IMR-90 (cell line): ENCODE data around the gene KATNA1. TPM values are rescaled to one million over a fixed set of nuclear protein-coding genes. Genes with fewer than 3 reads are reported as not detected.

ENCODE experiments used
- ATAC-seq: fragments of 200-7000 bp; cut with Tn5 transposase; 2 replicates; pipeline ENCODE4 v1.9.1; 2020; ENCODE audit warnings: low read depth, mild to moderate bottlenecking, moderate library complexity
- BruUV-seq: library from RNA; stranded (reverse); fragments of 400-500 nt; replicated peaks from 2 replicates; lab custom pipeline; 2021; lab: Mats Ljungman, UMichigan
- CTCF ChIA-PET: fragments of 300-600 bp; formaldehyde crosslinking; extraction: SDS; loops from one replicate; lab custom pipeline; 2021; ENCODE audit warnings: antibody characterized with exemption; lab: Yijun Ruan, JAX
- POLR2A ChIA-PET: fragments of 300-600 bp; sonication (Branson Sonifier 250); formaldehyde crosslinking; loops from one replicate; lab custom pipeline; 2022; ENCODE audit warnings: antibody characterized with exemption; ENCODE audit not compliant: unreplicated experiment; lab: Charles Lee
- DNase-seq: peaks from one replicate; pipeline ENCODE4 v3.0.0; 2013
- H2AFZ ChIP-seq: replicated peaks from 2 replicates; pipeline ENCODE3; 2013; ENCODE audit warnings: low read length, mild to moderate bottlenecking; ENCODE audit not compliant: poor library complexity
- H2AK5ac ChIP-seq: 2 replicates; pipeline ENCODE4 v1.6.1; 2013; ENCODE audit warnings: low read depth, low read length, inconsistent platforms
- H2AK9ac ChIP-seq: replicated peaks from 2 replicates; pipeline ENCODE3; 2013; ENCODE audit warnings: mild to moderate bottlenecking, low read depth, low read length, moderate library complexity; ENCODE audit not compliant: poor library complexity
- H2BK120ac ChIP-seq: 2 replicates; pipeline ENCODE4 v1.6.1; 2013; ENCODE audit warnings: low read depth, low read length, inconsistent platforms
- H2BK15ac ChIP-seq: 3 replicates; pipeline ENCODE4 v1.6.1; 2013; ENCODE audit warnings: low read depth, low read length, inconsistent platforms
- H2BK20ac ChIP-seq: 2 replicates; pipeline ENCODE4 v1.6.1; 2013; ENCODE audit warnings: low read depth, mild to moderate bottlenecking, inconsistent platforms, low read length, moderate library complexity
- H2BK5ac ChIP-seq: 2 replicates; pipeline ENCODE4 v1.6.1; 2013; ENCODE audit warnings: mild to moderate bottlenecking, low read depth, low read length, inconsistent platforms; ENCODE audit not compliant: poor library complexity, severe bottlenecking
- H3K14ac ChIP-seq: replicated peaks from 2 replicates; pipeline ENCODE4 v1.6.1; 2013; ENCODE audit warnings: low read depth, low read length, inconsistent platforms
- H3K18ac ChIP-seq: 2 replicates; pipeline ENCODE4 v1.6.1; 2013; ENCODE audit warnings: low read depth, low read length, control low read depth
- H3K23ac ChIP-seq: 2 replicates; pipeline ENCODE4 v1.6.1; 2013; ENCODE audit warnings: low read depth, low read length, inconsistent platforms
- H3K27ac ChIP-seq: 2 replicates; pipeline ENCODE4 v1.5.1; 2013; ENCODE audit warnings: mild to moderate bottlenecking, control low read depth, low read length; ENCODE audit not compliant: insufficient read depth
- H3K27me3 ChIP-seq: 2 replicates; pipeline ENCODE4 v1.6.1; 2013; ENCODE audit warnings: low read length; ENCODE audit not compliant: control insufficient read depth, insufficient read depth
- H3K36me3 ChIP-seq: 2 replicates; pipeline ENCODE4 v1.6.1; 2013; ENCODE audit warnings: low read length, mixed read lengths; ENCODE audit not compliant: control insufficient read depth, insufficient read depth
- H3K4ac ChIP-seq: 2 replicates; pipeline ENCODE4 v1.6.1; 2013; ENCODE audit warnings: low read depth, low read length, inconsistent platforms
- H3K4me1 ChIP-seq: 2 replicates; pipeline ENCODE4 v1.6.1; 2013; ENCODE audit warnings: low read length, mixed read lengths; ENCODE audit not compliant: control insufficient read depth, insufficient read depth
- H3K4me2 ChIP-seq: 2 replicates; pipeline ENCODE4 v1.6.1; 2013; ENCODE audit warnings: low read depth, mild to moderate bottlenecking, control low read depth, low read length, moderate library complexity
- H3K4me3 ChIP-seq: 2 replicates; pipeline ENCODE4 v1.5.1; 2013; ENCODE audit warnings: low read depth, mild to moderate bottlenecking, control low read depth, low read length, moderate library complexity; ENCODE audit not compliant: insufficient read depth
- H3K56ac ChIP-seq: 2 replicates; pipeline ENCODE4 v1.6.1; 2013; ENCODE audit warnings: low read length, inconsistent platforms; ENCODE audit not compliant: insufficient read depth; ENCODE audit errors: extremely low read depth
- H3K79me1 ChIP-seq, 2 experiments: 2 replicates each; pipeline ENCODE4 v1.6.1; 2013; ENCODE audit warnings: low read length in 2 of 2, inconsistent platforms in 1 of 2, low read depth in 1 of 2
- H3K9ac ChIP-seq: 2 replicates; pipeline ENCODE4 v1.6.1; 2013; ENCODE audit warnings: low read depth, low read length, control low read depth
- H3K9me1 ChIP-seq: 2 replicates; pipeline ENCODE4 v1.6.1; 2013; ENCODE audit warnings: low read length, inconsistent platforms; ENCODE audit not compliant: insufficient read depth
- H3K9me3 ChIP-seq: 2 replicates; pipeline ENCODE4 v1.6.1; 2013; ENCODE audit warnings: low read length; ENCODE audit not compliant: control insufficient read depth, insufficient read depth
- H4K20me1 ChIP-seq: 2 replicates; pipeline ENCODE4 v1.6.1; 2013; ENCODE audit warnings: low read length, inconsistent platforms; ENCODE audit not compliant: insufficient read depth
- H4K5ac ChIP-seq: 2 replicates; pipeline ENCODE4 v1.6.1; 2013; ENCODE audit warnings: mild to moderate bottlenecking, low read depth, low read length, control low read depth
- H4K8ac ChIP-seq, 2 experiments: 2 replicates each; pipeline ENCODE4 v1.6.1; 2013; ENCODE audit warnings: low read depth in 2 of 2, low read length in 2 of 2, control low read depth in 1 of 2, inconsistent platforms in 1 of 2
- H4K91ac ChIP-seq: 2 replicates; pipeline ENCODE4 v1.6.1; 2013; ENCODE audit warnings: low read depth, low read length, inconsistent platforms; ENCODE audit not compliant: insufficient read depth
- CEBPB ChIP-seq: IDR thresholded peaks from 2 replicates; pipeline ENCODE4 v1.6.1; 2012; ENCODE audit warnings: low read depth, low read length, improper control_type of control experiment
- CHD1 ChIP-seq: IDR thresholded peaks from 2 replicates; pipeline ENCODE4 v1.6.1; 2012; ENCODE audit warnings: low read depth, low read length, improper control_type of control experiment
- FOS ChIP-seq: fragments of 150-350 bp; IDR thresholded peaks from 2 replicates; pipeline ENCODE4 v1.6.1; 2016; ENCODE audit warnings: low read depth, low read length
- MAFK ChIP-seq: IDR thresholded peaks from 2 replicates; pipeline ENCODE4 v1.6.1; 2012; ENCODE audit warnings: low read depth, low read length, improper control_type of control experiment
- NFE2L2 ChIP-seq: fragments of 150-350 bp; IDR thresholded peaks from 2 replicates; pipeline ENCODE4 v1.6.1; 2016; ENCODE audit warnings: low read depth, mild to moderate bottlenecking, low read length
- POLR2A ChIP-seq: IDR thresholded peaks from 2 replicates; pipeline ENCODE4 v1.6.1; 2012; ENCODE audit warnings: mild to moderate bottlenecking, low read depth, low read length
- RAD21 ChIP-seq: IDR thresholded peaks from 2 replicates; pipeline ENCODE4 v1.6.1; 2012; ENCODE audit warnings: low read length, improper control_type of control experiment
- RCOR1 ChIP-seq: IDR thresholded peaks from 2 replicates; pipeline ENCODE4 v1.6.1; 2012; ENCODE audit warnings: mild to moderate bottlenecking, low read length, improper control_type of control experiment; ENCODE audit not compliant: insufficient replicate concordance
- RFX5 ChIP-seq: IDR thresholded peaks from 2 replicates; pipeline ENCODE4 v1.8.0; 2012; ENCODE audit warnings: low read depth, mild to moderate bottlenecking, low read length, moderate library complexity
- SMC3 ChIP-seq: fragments of 150-350 bp; IDR thresholded peaks from 2 replicates; pipeline ENCODE4 v1.6.1; 2016; ENCODE audit warnings: low read depth, mild to moderate bottlenecking, antibody characterized with exemption, low read length, moderate library complexity
- WGBS, 2 experiments: methylation state at CpG; one replicate each; pipeline versions ENCODE4 v1.1.5 to v1.1.7; 2013; ENCODE audit warnings: missing lambda C conversion rate in 2 of 2; ENCODE audit not compliant: insufficient read length in 1 of 2; ENCODE audit errors: extremely low coverage in 2 of 2; 5-methylcytosine and 5-hydroxymethylcytosine counted together
- dilution Hi-C: fragments of 300-500 bp; cut with HindIII; formaldehyde crosslinking; loops from one replicate; pipeline ENCODE4 v1.14.3; 2018; ENCODE audit warnings: low sequenced_read_pairs; ENCODE audit not compliant: unreplicated experiment
- in situ Hi-C: fragments of 300-500 bp; cut with MboI; formaldehyde crosslinking; loops from 3 replicates; pipeline ENCODE4 v1.14.3; 2019; ENCODE audit warnings: low sequenced_read_pairs, inconsistent platforms, mixed read lengths
- intact Hi-C: fragments of 100-400 bp; cut with micrococcal nuclease; formaldehyde crosslinking; loops from 2 replicates; pipeline ENCODE4 v1.10.0; 2022
- polyA plus RNA-seq, 3 experiments: library from polyadenylated mRNA; depleted of rRNA; stranded (reverse); fragments of >200 nt; gene quantifications; 2 replicates each; pipeline ENCODE4 v1.2.3, GENCODE V29; 2012; ENCODE audit warnings: low replicate concordance in 1 of 3
- total RNA-seq: library from RNA; depleted of rRNA; stranded (reverse); fragments of >200 nt; gene quantifications from 2 replicates; pipeline ENCODE4 v1.2.3, GENCODE V29; 2012
- TF ChIP-seq, protein P1 (sequence below): fragments of 150-350 bp; IDR thresholded peaks from 2 replicates; pipeline ENCODE4 v1.6.1; 2017; ENCODE audit warnings: mild to moderate bottlenecking, antibody characterized with exemption, low read length, low read depth
- TF ChIP-seq, protein P2 (sequence below): fragments of 150-350 bp; IDR thresholded peaks from 2 replicates; pipeline ENCODE4 v1.6.1; 2016; ENCODE audit warnings: low read depth, mild to moderate bottlenecking, low read length, moderate library complexity, borderline replicate concordance
- TF ChIP-seq, protein P3 (sequence below): conservative IDR thresholded peaks from 2 replicates; pipeline ENCODE4 v1.5.1; 2012; ENCODE audit warnings: mild to moderate bottlenecking, low read depth, low read length, improper control_type of control experiment

KATNA1 gene
- total and polyA plus RNA-seq, 2 of the 4 experiments (the other 2 are of a cell fraction): 15.3 to 24.6 TPM

DNA sequence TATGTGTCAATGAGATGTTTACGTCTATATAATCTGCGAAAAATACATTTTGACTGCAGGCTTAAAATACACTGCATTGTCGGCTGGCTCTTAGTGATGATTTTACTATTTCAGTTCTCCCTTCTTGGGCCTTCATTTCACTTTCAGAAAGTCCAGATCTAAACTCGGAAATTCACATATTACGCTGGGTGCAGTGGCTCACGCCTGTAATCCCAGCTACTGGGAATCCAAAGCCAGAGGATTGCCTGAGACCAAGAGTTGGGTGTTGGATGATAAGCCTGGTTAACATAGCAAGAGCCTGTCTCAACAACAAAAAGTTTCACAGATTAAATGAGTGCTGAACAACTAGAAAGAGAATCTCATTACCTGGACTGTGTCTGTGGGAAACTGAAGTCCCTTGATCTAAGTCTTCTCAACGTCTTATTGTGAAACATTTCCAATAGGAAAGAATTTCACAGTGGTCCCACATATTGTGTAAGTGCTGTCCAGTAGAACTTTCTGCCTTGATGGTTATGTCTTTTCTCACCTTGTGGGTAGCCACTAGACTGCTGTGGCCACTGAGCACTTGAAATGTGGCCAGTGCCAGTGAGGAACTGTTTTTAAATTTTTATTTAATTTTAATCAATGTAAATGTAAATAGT, 80.4 kb downstream of the KATNA1 start:
- H2AFZ ChIP-seq: no peak overlapping the region
- TF ChIP-seq, protein P1, sequence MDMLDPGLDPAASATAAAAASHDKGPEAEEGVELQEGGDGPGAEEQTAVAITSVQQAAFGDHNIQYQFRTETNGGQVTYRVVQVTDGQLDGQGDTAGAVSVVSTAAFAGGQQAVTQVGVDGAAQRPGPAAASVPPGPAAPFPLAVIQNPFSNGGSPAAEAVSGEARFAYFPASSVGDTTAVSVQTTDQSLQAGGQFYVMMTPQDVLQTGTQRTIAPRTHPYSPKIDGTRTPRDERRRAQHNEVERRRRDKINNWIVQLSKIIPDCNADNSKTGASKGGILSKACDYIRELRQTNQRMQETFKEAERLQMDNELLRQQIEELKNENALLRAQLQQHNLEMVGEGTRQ: no peak
- TF ChIP-seq NFE2L2: no peak
- TF ChIP-seq CEBPB: no peak; the same call in 1 of the 2 replicates
- TF ChIP-seq RCOR1: no peak
- TF ChIP-seq, protein P2, sequence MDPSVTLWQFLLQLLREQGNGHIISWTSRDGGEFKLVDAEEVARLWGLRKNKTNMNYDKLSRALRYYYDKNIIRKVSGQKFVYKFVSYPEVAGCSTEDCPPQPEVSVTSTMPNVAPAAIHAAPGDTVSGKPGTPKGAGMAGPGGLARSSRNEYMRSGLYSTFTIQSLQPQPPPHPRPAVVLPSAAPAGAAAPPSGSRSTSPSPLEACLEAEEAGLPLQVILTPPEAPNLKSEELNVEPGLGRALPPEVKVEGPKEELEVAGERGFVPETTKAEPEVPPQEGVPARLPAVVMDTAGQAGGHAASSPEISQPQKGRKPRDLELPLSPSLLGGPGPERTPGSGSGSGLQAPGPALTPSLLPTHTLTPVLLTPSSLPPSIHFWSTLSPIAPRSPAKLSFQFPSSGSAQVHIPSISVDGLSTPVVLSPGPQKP: no peak
- no peak for TF ChIP-seq RAD21
- TF ChIP-seq SMC3: no peak
- TF ChIP-seq CHD1: no peak
- no peak for TF ChIP-seq FOS
- TF ChIP-seq, protein P3, sequence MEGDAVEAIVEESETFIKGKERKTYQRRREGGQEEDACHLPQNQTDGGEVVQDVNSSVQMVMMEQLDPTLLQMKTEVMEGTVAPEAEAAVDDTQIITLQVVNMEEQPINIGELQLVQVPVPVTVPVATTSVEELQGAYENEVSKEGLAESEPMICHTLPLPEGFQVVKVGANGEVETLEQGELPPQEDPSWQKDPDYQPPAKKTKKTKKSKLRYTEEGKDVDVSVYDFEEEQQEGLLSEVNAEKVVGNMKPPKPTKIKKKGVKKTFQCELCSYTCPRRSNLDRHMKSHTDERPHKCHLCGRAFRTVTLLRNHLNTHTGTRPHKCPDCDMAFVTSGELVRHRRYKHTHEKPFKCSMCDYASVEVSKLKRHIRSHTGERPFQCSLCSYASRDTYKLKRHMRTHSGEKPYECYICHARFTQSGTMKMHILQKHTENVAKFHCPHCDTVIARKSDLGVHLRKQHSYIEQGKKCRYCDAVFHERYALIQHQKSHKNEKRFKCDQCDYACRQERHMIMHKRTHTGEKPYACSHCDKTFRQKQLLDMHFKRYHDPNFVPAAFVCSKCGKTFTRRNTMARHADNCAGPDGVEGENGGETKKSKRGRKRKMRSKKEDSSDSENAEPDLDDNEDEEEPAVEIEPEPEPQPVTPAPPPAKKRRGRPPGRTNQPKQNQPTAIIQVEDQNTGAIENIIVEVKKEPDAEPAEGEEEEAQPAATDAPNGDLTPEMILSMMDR: no peak
- no peak for TF ChIP-seq POLR2A
- TF ChIP-seq RFX5: no peak
- TF ChIP-seq MAFK: no peak
- in situ Hi-C loops: no loop called here
- 90% methylated on average over 2 of the region's 7 CpGs; no CpG with 5 or more reads in 1 of the 2 experiments for WGBS, 2 experiments
- no peak overlapping the region for H3K56ac ChIP-seq
- ATAC-seq: no peak
- no peak overlapping the region for H3K23ac ChIP-seq
- no peak overlapping the region for H3K4me3 ChIP-seq
- peaks cover 16 to 36% of the 10 kb centered on the region in 2 experiments for H3K79me1 ChIP-seq
- H2BK5ac ChIP-seq: no peak overlapping the region
- POLR2A ChIA-PET: no interaction called here
- H4K5ac ChIP-seq: no peak overlapping the region
- no peak for DNase-seq
- H3K4ac ChIP-seq: no peak overlapping the region
- H3K9me3 ChIP-seq: no peaks in the 10 kb centered on the region
- no peak overlapping the region for H3K14ac ChIP-seq
- no peak overlapping the region for H3K9ac ChIP-seq
- no peak overlapping the region for H3K27ac ChIP-seq
- dilution Hi-C loops: no loop called here
- CTCF ChIA-PET: no interaction called here
- H3K36me3 ChIP-seq: no peaks in the 10 kb centered on the region
- H3K27me3 ChIP-seq: no peaks in the 10 kb centered on the region
- peaks cover 3% of the 10 kb centered on the region for H3K9me1 ChIP-seq
- H2BK120ac ChIP-seq: no peak overlapping the region
- no peak overlapping the region for H4K91ac ChIP-seq
- peaks cover 9% of the 10 kb centered on the region; the same call in 1 of the 2 replicates for H4K20me1 ChIP-seq
- intact Hi-C loops: no loop called here
- no peak overlapping the region for H3K4me2 ChIP-seq
- BruUV-seq: TSS peak; percentile 45
- no peak overlapping the region for H3K18ac ChIP-seq
- no peak overlapping the region for H2AK5ac ChIP-seq
- no peak overlapping the region for H2BK20ac ChIP-seq
- no peak overlapping the region for H4K8ac ChIP-seq
- no peak overlapping the region for H2BK15ac ChIP-seq
- no peak overlapping the region for H2AK9ac ChIP-seq
- H3K4me1 ChIP-seq: peaks cover 3% of the 10 kb centered on the region
